NCI-H187 (cell line): ENCODE results near the gene RPS6KC1.

Source experiments
- DNase-seq, 2 experiments: peaks; one replicate each; lab custom pipeline; 2025; lab: John Stamatoyannopoulos, UW

The RPS6KC1 gene

DNA sequence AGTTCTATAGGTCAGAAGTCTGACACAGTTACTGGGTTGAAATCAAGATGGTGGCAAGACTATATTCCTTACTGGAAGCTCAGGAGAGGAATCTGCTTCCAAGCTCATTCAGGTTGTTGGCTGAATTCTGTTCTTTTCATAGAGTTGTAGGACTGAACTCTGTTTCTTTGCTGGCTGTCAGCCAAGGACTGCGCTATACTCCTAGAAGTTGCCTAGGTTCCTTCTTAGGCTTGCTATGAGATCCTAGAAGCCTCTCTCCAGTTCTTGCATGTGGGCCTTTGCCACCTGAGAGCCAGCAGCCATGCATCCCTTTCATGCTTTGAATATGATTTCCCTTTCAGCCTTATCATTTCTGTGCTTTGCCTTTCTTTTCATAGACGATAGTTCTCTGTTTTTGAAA is 176.4 kb downstream of the RPS6KC1 start:
- DNase-seq, result no peak

DNA sequence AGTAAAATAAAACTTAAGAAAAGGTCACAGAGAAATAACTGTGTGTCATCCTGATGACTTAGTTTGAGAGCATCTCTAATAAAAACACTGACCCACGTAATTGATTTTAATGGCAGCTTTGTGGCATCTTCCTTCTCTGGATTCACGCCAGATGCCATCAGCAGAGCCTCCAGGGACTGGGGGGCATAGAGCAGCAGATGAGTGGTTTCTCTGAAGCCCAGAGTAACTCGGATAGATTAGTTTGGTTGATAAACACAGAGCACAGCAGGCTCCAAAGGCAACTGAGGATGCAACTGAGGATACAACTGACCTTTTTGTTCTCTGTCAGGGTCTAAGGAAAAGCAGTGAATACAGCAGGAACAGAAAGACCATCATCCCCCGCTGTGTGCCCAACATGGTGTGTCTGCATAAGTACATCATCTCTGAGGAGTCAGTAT is 180.8 kb downstream of the RPS6KC1 start:
- DNase-seq, result no peak

DNA sequence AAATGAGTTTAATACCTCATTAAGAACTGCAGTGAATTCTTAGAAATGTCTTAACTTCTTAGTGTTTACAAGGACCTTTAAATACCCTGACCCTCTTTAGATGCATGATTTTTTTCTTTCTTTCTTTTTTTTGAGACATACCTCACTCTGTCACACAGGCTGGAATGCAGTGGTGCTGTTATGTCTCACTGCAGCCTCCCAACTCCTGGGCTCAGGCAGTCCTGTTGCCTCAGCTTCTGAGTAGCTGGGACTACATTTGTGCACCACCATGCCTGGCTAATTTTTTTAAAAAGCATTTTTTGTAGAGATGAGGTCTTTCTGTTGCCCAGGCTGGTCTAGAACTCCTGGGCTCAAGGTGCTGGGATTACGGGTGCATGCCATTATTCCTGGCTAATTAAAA is 191.8 kb downstream of the RPS6KC1 start:
- DNase-seq, result no peak

DNA sequence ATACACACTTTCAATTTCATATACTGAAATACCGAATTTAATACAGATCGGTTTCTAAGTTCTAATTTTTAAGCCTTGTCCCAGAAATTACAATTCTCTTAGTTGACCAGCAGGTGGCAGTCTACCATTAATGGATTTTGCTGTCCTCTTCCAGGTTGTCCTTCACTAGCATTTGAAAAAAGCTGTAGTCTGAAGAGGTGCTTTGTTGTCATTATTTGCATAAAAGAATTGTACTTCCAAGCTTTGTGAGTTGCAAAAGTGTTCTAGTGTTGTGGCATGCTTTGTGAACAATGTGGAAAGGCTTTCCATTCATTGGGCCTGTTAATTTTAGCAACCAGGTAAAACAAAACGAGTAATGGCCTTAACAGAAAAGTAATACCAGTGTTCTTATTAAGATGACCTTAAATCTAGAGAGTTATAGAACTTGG is 193.6 kb downstream of the RPS6KC1 start:
- DNase-seq, result no peak

GRCh38 chr1:213245260-213245910 is 194.3 kb downstream of the RPS6KC1 start:
- no peak for DNase-seq

DNA sequence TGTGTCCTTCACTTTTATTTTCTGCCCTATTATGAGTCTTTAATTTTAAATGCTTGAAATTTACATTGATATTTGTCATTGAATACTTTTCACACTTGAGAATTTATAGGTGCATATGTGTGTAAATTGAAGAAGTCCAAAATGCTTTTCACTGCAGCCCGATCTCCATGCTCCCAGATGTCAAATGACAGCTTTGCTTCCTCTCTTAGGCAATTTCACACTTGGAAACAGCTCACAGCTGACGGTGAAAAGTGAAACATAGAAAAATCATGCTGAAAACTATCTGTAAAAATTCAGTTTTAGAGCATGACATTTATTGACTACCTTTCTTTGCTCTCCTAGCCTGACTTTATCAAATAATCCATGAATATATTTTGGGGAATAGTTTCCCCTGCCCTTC is 196.0 kb downstream of the RPS6KC1 start:
- no peak for DNase-seq

- DNase-seq, result no peak
Measured at GRCh38 chr1:213249395-213249794, 198.4 kb downstream of the RPS6KC1 start.

DNA sequence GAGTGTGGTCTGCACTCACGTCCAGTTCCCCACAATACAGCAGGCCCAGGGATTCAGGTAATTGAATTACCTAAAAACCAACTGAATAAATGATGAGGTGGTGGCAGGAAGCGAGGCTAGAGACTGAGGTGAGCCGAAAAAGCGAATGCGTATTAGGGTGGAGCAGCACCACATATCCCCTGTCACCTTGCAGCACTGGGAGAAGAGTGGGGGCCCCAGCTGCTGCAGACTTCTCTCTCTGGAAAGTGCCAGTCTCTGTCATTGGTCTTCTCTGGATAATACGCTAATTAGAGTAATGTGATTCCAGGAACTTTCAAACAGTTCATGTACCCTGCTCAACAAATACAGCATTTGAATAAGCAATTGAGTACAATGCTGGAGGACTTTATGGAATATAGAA is 199.0 kb downstream of the RPS6KC1 start:
- no peak for DNase-seq

- DNase-seq, result no peak
Measured at GRCh38 chr1:213250446-213250845, 199.4 kb downstream of the RPS6KC1 start.

GRCh38 chr1:213251972-213252371 is 200.9 kb downstream of the RPS6KC1 start:
- no peak for DNase-seq

- no peak for DNase-seq
Measured at GRCh38 chr1:213256438-213257087, 205.5 kb downstream of the RPS6KC1 start.

DNA sequence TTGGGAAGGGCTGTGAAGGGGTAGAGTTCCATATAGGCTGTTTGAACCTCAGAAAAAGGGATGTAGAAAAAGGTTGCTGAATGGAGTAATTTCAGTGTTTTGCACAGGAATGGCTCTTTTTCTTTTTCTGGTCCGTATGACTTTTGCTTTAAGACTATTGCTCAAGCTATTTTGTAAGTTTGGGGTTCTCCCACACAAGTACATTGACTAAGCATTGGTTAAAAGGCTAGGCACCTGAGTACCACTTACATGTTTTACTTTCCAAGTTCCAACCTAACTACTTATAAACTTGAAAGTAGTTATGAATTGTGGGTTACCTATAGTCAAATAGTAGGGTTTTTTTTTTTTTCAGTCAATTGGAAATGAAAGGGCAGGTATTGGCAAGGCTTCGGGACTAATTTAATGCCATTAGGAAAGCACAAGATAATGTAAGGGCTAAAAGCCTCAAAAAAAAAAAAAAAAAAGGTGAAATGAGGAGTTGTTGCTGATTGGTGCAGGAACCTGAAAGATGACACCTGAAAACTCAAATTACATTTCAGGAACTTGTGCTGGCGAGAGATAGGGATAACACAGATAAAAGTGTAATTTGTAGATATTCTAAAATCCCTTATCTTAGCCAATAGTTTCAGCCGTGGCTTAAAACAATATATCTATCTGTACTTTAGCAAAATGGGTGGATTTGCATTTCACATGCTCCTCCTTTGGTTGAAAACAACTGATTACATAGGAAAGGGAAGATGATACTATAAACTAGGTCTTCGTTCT is 209.5 kb downstream of the RPS6KC1 start:
- DNase-seq, result no peak

GRCh38 chr1:213264531-213264930 is 213.5 kb downstream of the RPS6KC1 start:
- DNase-seq, result no peak

- DNase-seq, result no peak
Measured at GRCh38 chr1:213266983-213267772, 216.1 kb downstream of the RPS6KC1 start.

DNA sequence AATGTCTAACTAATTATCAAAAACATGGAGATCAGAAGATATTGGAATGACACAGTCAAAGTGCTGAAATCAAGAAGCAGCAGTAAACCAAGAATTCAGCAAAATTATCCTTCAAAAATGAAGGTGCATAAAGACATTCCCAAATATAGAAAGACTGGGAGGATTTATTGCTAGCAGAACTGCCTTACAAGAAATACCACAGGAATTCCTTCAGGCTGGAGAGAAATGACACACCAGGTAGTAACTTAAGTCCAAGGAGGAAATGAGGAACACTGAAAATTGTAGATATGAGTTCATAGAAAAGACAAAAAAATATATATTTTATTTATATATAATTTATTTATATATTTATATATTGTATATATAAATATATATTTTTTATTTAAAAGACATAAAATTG is 217.2 kb downstream of the RPS6KC1 start:
- no peak for DNase-seq

DNA sequence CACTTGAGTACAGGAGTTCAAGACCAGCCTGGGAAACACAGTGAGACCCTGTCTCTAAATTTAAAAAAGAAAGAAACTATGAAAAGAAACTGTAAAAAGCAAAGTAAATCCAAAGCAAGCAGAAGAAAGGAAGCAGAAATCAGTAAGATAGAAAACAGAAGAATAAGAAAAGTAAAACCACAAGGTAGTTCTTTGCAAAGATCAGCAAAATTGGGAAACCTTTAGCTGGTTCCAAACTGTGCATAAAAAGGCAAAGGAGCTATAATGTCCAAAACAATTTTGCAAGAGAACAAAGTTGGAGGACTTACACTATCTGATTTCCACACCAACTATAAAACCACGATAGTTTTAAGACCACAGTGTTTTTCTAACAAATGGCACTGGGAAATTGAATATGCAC is 218.8 kb downstream of the RPS6KC1 start:
- no peak for DNase-seq

DNA sequence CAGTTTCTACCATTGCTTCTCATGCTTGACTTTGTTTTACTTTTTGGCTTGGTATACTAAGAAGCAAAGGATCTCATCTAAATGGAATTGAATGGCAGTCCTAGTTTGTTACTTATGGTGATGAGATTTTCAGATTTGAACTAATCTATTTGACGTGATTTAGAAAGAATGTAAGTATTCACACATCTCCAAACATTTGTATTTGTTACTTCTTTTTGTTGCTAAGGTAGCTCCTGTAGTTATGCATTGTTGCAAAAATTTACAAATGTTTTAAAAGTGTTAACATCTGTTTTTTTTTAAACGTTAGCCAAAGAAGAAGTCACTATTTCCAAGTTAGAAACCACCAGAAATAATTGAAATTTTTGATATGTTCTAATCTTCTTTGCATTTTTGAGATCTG is 222.5 kb downstream of the RPS6KC1 start:
- no peak for DNase-seq

GRCh38 chr1:213274140-213274539 is 223.1 kb downstream of the RPS6KC1 start:
- DNase-seq, result no peak

DNA sequence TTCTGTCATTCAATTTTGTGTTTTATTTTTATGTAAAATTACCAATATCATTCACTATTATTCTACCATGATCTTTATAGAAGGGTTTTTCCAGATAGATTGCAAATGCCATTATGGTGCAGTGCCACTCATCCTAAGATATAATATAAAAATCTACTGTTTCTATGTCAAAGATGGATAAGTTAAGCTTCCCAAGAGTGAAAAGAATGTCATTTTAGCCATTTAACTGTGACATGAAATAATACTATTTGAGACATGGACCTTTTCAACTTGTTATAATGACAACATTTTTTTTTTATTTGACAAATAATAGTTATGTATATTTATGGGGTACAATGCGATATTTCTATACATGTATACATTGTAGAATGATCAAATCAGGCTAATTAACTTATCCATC is 224.3 kb downstream of the RPS6KC1 start:
- DNase-seq, result no peak

DNA sequence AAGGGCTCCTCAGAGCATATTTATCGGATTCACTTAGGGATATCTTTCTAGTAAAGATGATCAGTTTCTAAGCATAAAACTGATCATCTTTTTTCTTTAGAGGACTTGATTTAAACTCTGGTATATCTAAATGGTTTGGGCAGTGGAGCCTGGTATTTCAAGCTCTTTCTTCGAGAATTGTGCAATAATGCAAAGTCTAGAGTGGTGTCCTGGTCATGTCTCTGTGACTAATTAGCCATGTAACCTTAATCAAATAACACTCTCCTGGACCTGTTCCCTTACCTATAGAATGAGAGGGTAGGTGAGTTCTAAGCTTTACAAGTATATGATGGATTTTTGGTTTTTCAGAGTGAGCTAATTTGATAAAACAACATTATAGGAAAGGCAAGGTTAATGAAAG is 225.2 kb downstream of the RPS6KC1 start:
- DNase-seq, result no peak

DNA sequence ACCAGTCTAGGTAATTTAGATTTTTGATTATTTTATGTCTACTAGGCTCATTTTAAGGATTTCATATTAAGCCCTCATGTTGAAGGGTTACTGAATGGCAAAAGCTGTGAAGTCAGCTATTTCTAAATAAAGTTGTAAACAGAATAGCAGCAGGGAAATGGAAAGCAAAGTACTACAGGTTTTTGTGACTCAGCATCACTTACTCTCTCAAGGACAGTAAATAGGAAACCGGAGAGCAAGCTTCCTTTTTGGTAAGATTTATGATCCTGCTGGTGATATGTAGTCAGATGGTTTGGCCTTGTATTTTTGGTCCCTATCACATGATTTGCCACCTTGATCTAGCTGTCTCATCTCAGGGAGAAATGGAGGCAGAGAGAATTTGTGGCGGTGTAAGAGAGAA is 226.0 kb downstream of the RPS6KC1 start:
- DNase-seq, result no peak

DNA sequence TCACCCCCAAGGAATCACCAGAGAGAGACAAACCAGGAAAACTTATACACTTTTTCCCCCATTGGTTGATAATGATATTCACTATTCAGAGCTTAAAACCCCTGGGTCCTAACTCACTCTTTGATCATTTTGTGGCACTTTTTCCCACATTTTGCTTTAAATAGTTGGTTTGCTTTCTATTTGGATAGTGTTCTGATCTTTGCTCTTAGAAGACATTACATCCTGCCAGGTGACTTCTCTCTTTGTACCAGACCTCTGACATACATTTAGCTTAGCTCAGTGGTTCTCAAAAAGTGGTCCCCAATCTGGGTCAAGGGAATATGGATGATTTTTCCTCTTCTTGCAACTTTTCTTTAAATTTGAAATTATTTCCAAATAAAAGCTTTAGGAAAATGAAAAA is 228.4 kb downstream of the RPS6KC1 start:
- DNase-seq, result no peak
